ENCODE data around the gene ACTC1. TPM values are rescaled to one million over a fixed set of nuclear protein-coding genes. Genes with fewer than 3 reads are reported as not detected.

Gene ACTC1
- total RNA-seq, 1 experiment from 2014 or later, result not detected

GRCh38 chr15:34759347-34759746 lies 36.0 kb downstream of the ACTC1 start:
- POLR2A ChIA-PET (ENCODE audit: unreplicated experiment), result no interaction called here
- CTCF ChIA-PET, result no interaction called here
- H3K4me1 ChIP-seq (ENCODE audit: insufficient read depth, low read length), result no peaks in the 10 kb centered on the region
- no peaks in the 10 kb centered on the region for H3F3A ChIP-seq (ENCODE audit: low read length, unreplicated experiment)
- H3K79me2 ChIP-seq (ENCODE audit: low read length), result no peaks in the 10 kb centered on the region
- no peak overlapping the region for H2AFZ ChIP-seq (ENCODE audit: low read length)
- H3K9ac ChIP-seq (ENCODE audit: low read length), result no peak overlapping the region
- no peak for ATAC-seq
- no peak for DNase-seq
- no peak overlapping the region for H3K27ac ChIP-seq (ENCODE audit: low read length)
- no peak overlapping the region for H3K4me3 ChIP-seq (ENCODE audit: low read length)
- no TSS peak for BruUV-seq (replicated peaks)
- H3K4me2 ChIP-seq (ENCODE audit: low read length), result no peak overlapping the region
- H3K9me2 ChIP-seq (replicated peaks; ENCODE audit: low read length), result no peaks in the 10 kb centered on the region
- TF ChIP-seq EZH2 (IDR thresholded peaks at IDR 0.05; ENCODE audit: low read length, unreplicated experiment) (no peak), CTCF (conservative IDR thresholded peaks at IDR 0.05; ENCODE audit: low read depth, low read length) (no peak), EZH2phosphoT487 (IDR thresholded peaks at IDR 0.05; ENCODE audit: borderline replicate concordance, low read length) (no peak)
- no peaks in the 10 kb centered on the region for H3K9me3 ChIP-seq (ENCODE audit: low read length)
- peaks cover 89% of the 10 kb centered on the region for H3K27me3 ChIP-seq (ENCODE audit: low read length)
- no peaks in the 10 kb centered on the region for H3K36me3 ChIP-seq (ENCODE audit: low read depth, low read length)
- H4K20me1 ChIP-seq (ENCODE audit: low read length), result no peaks in the 10 kb centered on the region
- intact Hi-C loops (cut with micrococcal nuclease), result no loop called here

DNA sequence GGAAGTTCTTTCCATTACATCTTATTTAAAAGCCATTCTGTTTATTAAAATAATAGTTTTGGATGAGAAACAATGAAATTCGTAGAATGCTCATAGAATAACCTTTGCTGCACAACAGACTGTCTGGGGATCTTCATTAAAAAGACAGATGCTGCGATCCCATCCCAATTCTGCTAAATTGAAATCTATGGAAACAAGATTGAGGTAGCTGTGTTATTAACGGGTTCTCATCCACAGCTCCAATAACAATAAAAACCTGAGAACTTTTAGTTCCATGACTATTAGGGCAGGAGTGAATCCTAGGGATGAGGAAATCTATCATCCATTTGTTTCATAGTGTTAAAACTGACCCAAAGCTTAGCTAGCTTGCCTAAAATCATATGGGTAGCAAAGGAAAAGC lies 38.1 kb downstream of the ACTC1 start:
- Histone ChIP-seq H2AFZ (ENCODE audit: low read length) (no peak overlapping the region), H3K9ac (ENCODE audit: low read length) (no peak overlapping the region), H3K4me2 (ENCODE audit: low read length) (no peak overlapping the region), H3K79me2 (ENCODE audit: low read length) (no peaks in the 10 kb centered on the region), H3K9me3 (ENCODE audit: low read length) (no peaks in the 10 kb centered on the region), H3K36me3 (ENCODE audit: low read depth, low read length) (no peaks in the 10 kb centered on the region), H3F3A (ENCODE audit: low read length, unreplicated experiment) (no peaks in the 10 kb centered on the region), H3K27ac (ENCODE audit: low read length) (no peak overlapping the region), H4K20me1 (ENCODE audit: low read length) (no peaks in the 10 kb centered on the region), H3K9me2 (replicated peaks; ENCODE audit: low read length) (no peaks in the 10 kb centered on the region), H3K27me3 (ENCODE audit: low read length) (peaks cover 84% of the 10 kb centered on the region), H3K4me1 (ENCODE audit: insufficient read depth, low read length) (no peaks in the 10 kb centered on the region), H3K4me3 (ENCODE audit: low read length) (no peak overlapping the region)
- no peak for TF ChIP-seq CTCF (conservative IDR thresholded peaks at IDR 0.05; ENCODE audit: low read depth, low read length)
- no peak for TF ChIP-seq EZH2phosphoT487 (IDR thresholded peaks at IDR 0.05; ENCODE audit: borderline replicate concordance, low read length)
- no peak for TF ChIP-seq EZH2 (IDR thresholded peaks at IDR 0.05; ENCODE audit: low read length, unreplicated experiment)
- DNase-seq, result no peak
- BruUV-seq (replicated peaks), result no TSS peak
- intact Hi-C loops (cut with micrococcal nuclease), result no loop called here
- ATAC-seq, result no peak
- ChIA-PET CTCF (no interaction called here), POLR2A (ENCODE audit: unreplicated experiment) (no interaction called here)

- Histone ChIP-seq H3K36me3 (ENCODE audit: low read depth, low read length) (no peaks in the 10 kb centered on the region), H3F3A (ENCODE audit: low read length, unreplicated experiment) (no peaks in the 10 kb centered on the region), H3K9me3 (ENCODE audit: low read length) (no peaks in the 10 kb centered on the region), H2AFZ (ENCODE audit: low read length) (no peak overlapping the region), H3K79me2 (ENCODE audit: low read length) (no peaks in the 10 kb centered on the region), H4K20me1 (ENCODE audit: low read length) (no peaks in the 10 kb centered on the region), H3K27ac (ENCODE audit: low read length) (no peak overlapping the region), H3K4me3 (ENCODE audit: low read length) (no peak overlapping the region), H3K27me3 (ENCODE audit: low read length) (peaks cover 69% of the 10 kb centered on the region), H3K4me1 (ENCODE audit: insufficient read depth, low read length) (no peaks in the 10 kb centered on the region), H3K9ac (ENCODE audit: low read length) (no peak overlapping the region), H3K4me2 (ENCODE audit: low read length) (no peak overlapping the region), H3K9me2 (replicated peaks; ENCODE audit: low read length) (no peaks in the 10 kb centered on the region)
- intact Hi-C loops (cut with micrococcal nuclease), result no loop called here
- TF ChIP-seq EZH2phosphoT487 (IDR thresholded peaks at IDR 0.05; ENCODE audit: borderline replicate concordance, low read length), result no peak
- no peak for TF ChIP-seq EZH2 (IDR thresholded peaks at IDR 0.05; ENCODE audit: low read length, unreplicated experiment)
- no peak for TF ChIP-seq CTCF (conservative IDR thresholded peaks at IDR 0.05; ENCODE audit: low read depth, low read length)
- CTCF ChIA-PET, result no interaction called here
- no TSS peak for BruUV-seq (replicated peaks)
- DNase-seq, result no peak
- ATAC-seq, result no peak
- POLR2A ChIA-PET (ENCODE audit: unreplicated experiment), result no interaction called here
Observed at GRCh38 chr15:34755419-34755773, 40.0 kb downstream of the ACTC1 start.

Data from PC-3 (cell line).